Measurements from ENCODE around the gene NCCRP1.

NCCRP1 gene

DNA sequence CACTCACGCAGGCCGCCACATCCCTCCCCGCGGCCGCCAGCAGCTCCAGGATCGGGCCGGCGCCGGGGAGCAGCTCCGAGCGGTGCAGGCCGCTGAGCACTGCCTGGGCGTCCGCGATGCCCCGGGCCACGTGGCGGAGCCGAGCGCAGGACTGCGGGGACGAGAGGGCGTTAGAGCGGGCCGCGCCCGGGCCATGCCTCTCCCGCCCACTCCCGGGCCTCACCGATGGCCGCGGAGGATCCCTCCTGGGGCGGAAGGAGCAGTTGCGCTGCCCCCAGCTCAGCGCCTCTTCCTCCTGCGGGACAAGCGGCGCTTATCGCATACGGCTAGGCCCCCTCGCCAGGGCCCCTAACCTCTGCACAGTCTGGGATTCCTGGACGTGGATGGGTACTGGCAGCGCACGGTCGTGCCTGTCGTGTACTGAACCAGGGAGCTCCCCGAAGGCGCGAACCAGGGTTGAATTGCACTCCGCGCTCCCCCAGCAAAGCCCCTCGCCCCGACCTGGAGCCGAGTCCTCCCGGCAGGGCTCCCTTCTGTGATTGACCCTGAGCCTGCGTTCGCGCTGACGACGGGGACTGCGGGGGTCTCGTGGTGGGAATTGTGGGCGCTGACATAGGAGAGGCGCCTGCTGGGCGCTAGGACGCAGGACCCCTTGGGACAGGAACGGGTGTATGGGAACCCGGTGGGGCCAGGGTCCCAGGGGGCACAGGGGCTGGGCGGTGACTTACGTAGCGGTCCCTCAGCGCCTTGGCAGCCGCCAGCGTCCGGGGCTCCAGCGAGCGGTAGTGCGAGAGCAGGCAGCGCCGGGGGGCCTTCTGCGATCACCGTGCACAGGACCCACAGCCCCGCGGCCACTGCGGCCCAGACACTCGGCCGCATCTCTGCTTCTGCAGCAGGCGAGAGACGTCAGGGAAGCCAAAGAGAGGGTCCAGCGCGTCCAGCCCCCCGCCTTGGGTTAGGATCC, 51.2 kb downstream of the NCCRP1 start:
- no peak for DNase-seq

DNA sequence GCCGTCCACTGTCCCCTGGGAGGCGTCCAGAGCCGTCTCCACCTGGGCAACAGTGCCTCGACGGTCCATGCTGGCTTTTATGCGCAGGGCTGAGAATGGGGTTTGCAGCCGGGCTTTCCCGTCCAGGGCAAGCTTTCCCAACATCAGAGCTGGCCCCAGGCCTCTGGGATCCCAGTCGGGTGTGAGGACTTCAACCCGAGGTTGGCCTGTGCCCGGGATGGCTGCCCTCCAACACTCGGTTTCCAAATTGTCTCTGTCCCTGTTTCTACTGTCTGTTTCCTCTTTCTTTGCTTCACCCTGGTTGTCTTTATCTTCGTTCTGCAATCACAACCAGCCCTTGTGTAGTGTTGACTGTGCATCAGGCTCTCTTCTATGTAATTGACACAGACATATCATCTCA, 52.0 kb downstream of the NCCRP1 start, which contains the start of gene IFNL4:
TSS of gene IFNL4 (minus strand) at position 51 of the 400 bp plus-strand sequence.
- DNase-seq, result no peak

DNA sequence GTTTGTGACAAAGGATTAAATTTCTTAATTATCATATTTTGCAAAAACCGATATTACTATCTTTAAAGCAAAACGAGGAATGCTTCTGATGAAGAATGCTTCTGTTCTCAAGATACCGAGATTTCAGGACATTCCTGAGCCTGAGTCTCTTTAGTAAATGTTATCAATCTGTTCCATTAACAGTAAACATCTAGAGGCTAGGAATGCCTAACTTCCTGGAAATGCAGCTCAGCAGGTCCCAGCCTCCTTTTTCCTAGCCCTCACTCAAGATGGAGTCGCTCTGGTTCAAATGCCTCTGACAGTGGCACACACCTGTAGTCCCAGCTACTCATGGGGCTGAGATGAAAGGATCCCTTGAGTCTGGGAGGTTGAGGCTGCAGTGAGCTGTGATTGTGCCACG, 54.3 kb downstream of the NCCRP1 start:
- no peak for DNase-seq
